Caco-2 (cell line): ENCODE results near the gene MILR1. TPM values are rescaled to one million over a fixed set of nuclear protein-coding genes. Genes with fewer than 3 reads are reported as not detected.
"Not testable (repeated sequence)": the region's sequence is repeated elsewhere in the genome, so short reads cannot be mapped to it uniquely, and the experiment has no call there.

Source experiments
- BruUV-seq: library from RNA; stranded (reverse); fragments of 400-500 nt; replicated peaks from 2 replicates; lab custom pipeline; 2021; lab: Mats Ljungman, UMichigan
- CTCF ChIA-PET: fragments of 300-600 bp; sonication (Branson Sonifier 250); formaldehyde crosslinking; loops from one replicate; lab custom pipeline; 2022; ENCODE audit warnings: antibody characterized with exemption; lab: Charles Lee
- POLR2A ChIA-PET: fragments of 300-600 bp; sonication (Branson Sonifier 250); formaldehyde crosslinking; loops from one replicate; lab custom pipeline; 2022; ENCODE audit warnings: antibody characterized with exemption; lab: Charles Lee
- DNase-seq, 2 experiments: peaks; one replicate each; pipeline versions ENCODE4 v3.0.0 to v3.0.0-alpha.2; 2020 to 2022
- H3K27me3 ChIP-seq: replicated peaks from 2 replicates; pipeline ENCODE4 v1.6.0; 2011; ENCODE audit warnings: low read length; ENCODE audit not compliant: control insufficient read depth, insufficient read depth
- H3K36me3 ChIP-seq: 2 replicates; pipeline ENCODE4 v1.5.1; 2011; ENCODE audit warnings: low read length; ENCODE audit not compliant: control insufficient read depth, insufficient read depth
- H3K4me1 ChIP-seq: fragments of 250-450 bp; sonication (Bioruptor Pico); 2 replicates; pipeline ENCODE4 v1.5.1; 2020; ENCODE audit warnings: mild to moderate bottlenecking
- H3K4me3 ChIP-seq: 2 replicates; pipeline ENCODE4 v1.5.1; 2011; ENCODE audit warnings: low read depth, mild to moderate bottlenecking, control low read depth, low read length
- H3K9me3 ChIP-seq: fragments of 250-450 bp; sonication (Bioruptor Pico); 2 replicates; pipeline ENCODE4 v1.5.1; 2020; ENCODE audit warnings: mild to moderate bottlenecking, moderate library complexity
- H3K27ac Mint-ChIP-seq: one replicate; pipeline ENCODE4 v1.8.0; 2022; ENCODE audit warnings: mixed read lengths; ENCODE audit not compliant: unreplicated experiment
- H3K27me3 Mint-ChIP-seq: one replicate; pipeline ENCODE4 v1.8.0; 2022; ENCODE audit warnings: mixed read lengths; ENCODE audit not compliant: insufficient read depth, unreplicated experiment
- H3K36me3 Mint-ChIP-seq: one replicate; pipeline ENCODE4 v1.8.0; 2022; ENCODE audit warnings: mild to moderate bottlenecking, mixed read lengths; ENCODE audit not compliant: insufficient read depth, unreplicated experiment
- H3K4me1 Mint-ChIP-seq: one replicate; pipeline ENCODE4 v1.8.0; 2022; ENCODE audit warnings: low read depth, mixed read lengths; ENCODE audit not compliant: unreplicated experiment
- H3K4me3 Mint-ChIP-seq: one replicate; pipeline ENCODE4 v1.8.0; 2022; ENCODE audit warnings: mild to moderate bottlenecking, moderate library complexity, mixed read lengths; ENCODE audit not compliant: unreplicated experiment
- H3K9me3 Mint-ChIP-seq: one replicate; pipeline ENCODE4 v1.8.0; 2022; ENCODE audit warnings: mixed read lengths; ENCODE audit not compliant: unreplicated experiment
- intact Hi-C: fragments of 100-400 bp; cut with micrococcal nuclease; formaldehyde crosslinking; loops from one replicate; pipeline ENCODE4 v1.10.0; 2022; ENCODE audit not compliant: unreplicated experiment
- total RNA-seq: library from RNA; stranded (reverse); gene quantifications from 2 replicates; pipeline ENCODE4 v1.2.3, GENCODE V29; 2022
- TF ChIP-seq, protein P1 (sequence below), 2 experiments: fragments of 200-600 bp in 1 of 2; IDR thresholded peaks; 1 replicate in 1 of 2; 2 replicates in 1 of 2; pipeline versions ENCODE4 v1.5.1 to v1.8.0; 2011 to 2022; ENCODE audit warnings: antibody characterized with exemption in 1 of 2, control low read depth in 1 of 2, inconsistent platforms in 1 of 2, low read depth in 1 of 2, low read length in 1 of 2, mild to moderate bottlenecking in 1 of 2, moderate library complexity in 1 of 2; ENCODE audit not compliant: insufficient read depth in 1 of 2, severe bottlenecking in 1 of 2, unreplicated experiment in 1 of 2

MILR1 gene
- total RNA-seq, 1 experiment from 2014 or later: not detected

DNA sequence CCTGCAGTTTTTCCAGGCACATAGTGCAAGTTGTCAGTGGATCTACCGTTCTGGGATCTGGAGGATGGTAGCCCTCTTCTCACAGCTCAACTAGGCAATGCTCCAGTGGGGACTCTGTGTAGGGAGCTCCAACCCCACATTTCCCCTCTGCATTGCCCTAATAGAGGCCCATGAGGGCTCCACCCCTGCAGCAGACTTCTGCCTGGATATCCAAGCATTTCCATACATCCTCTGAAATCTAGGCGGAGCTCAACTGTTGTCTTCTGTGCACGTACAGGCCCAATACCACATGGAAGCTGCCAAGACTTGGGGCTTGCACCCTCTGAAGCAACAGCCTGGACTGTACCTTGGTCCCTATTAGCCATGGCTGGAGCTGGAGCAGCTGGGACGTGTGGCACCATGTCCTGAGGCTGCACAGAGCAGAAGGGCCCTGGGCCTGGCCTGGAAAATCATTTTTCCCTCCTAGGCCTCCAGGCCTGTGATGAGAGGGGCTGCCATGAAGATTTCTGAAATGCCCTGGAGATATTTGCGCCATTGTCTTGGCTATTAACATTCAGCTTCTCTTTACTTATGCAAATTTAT, 10.9 kb upstream of the MILR1 start:
- peaks cover 29% of the 10 kb centered on the region for H3K9me3 ChIP-seq
- no peaks in the 10 kb centered on the region for H3K4me1 ChIP-seq
- no peaks in the 10 kb centered on the region for H3K36me3 ChIP-seq
- Mint-ChIP-seq H3K4me3 (no peak overlapping the region), H3K9me3 (peaks cover 25% of the 10 kb centered on the region), H3K4me1 (peaks cover 6% of the 10 kb centered on the region), H3K36me3 (no peaks in the 10 kb centered on the region), H3K27ac (no peak overlapping the region), H3K27me3 (no peaks in the 10 kb centered on the region)
- TF ChIP-seq, protein P1, sequence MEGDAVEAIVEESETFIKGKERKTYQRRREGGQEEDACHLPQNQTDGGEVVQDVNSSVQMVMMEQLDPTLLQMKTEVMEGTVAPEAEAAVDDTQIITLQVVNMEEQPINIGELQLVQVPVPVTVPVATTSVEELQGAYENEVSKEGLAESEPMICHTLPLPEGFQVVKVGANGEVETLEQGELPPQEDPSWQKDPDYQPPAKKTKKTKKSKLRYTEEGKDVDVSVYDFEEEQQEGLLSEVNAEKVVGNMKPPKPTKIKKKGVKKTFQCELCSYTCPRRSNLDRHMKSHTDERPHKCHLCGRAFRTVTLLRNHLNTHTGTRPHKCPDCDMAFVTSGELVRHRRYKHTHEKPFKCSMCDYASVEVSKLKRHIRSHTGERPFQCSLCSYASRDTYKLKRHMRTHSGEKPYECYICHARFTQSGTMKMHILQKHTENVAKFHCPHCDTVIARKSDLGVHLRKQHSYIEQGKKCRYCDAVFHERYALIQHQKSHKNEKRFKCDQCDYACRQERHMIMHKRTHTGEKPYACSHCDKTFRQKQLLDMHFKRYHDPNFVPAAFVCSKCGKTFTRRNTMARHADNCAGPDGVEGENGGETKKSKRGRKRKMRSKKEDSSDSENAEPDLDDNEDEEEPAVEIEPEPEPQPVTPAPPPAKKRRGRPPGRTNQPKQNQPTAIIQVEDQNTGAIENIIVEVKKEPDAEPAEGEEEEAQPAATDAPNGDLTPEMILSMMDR (IDR thresholded peaks at IDR 0.05; ENCODE audit: insufficient read depth in 1 of 2, low read depth in 1 of 2, low read length in 1 of 2, severe bottlenecking in 1 of 2, unreplicated experiment in 1 of 2): no peak
- ChIA-PET POLR2A (no interaction called here), CTCF (no interaction called here)
- no peak for DNase-seq
- H3K27me3 ChIP-seq: no peaks in the 10 kb centered on the region; the same call in 1 of the 2 replicates
- no TSS peak for BruUV-seq
- no peak overlapping the region for H3K4me3 ChIP-seq
- intact Hi-C loops: no loop called here

DNA sequence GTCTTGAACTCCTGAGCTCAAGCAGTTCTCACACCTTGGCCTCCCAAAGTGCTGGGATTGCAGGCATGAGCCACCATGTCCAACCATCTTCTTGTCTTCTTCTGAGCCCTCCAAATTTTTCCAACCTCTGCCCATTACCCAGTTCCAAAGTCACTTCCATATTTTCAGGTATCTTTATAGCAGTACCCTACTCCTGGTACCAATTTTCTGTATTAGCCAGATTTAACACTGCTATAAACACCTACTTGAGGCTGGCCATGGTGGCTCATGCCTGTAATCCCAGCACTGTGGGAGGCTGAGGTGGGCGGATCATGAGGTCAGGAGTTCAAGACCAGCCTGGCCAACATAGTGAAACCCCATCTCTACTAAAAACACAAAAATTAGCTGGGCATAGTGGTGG, 9.4 kb upstream of the MILR1 start:
- BruUV-seq, H3K27ac Mint-ChIP-seq, H3K36me3 Mint-ChIP-seq, H3K4me1 ChIP-seq, H3K36me3 ChIP-seq, intact Hi-C loops, H3K27me3 Mint-ChIP-seq, H3K4me3 Mint-ChIP-seq, H3K4me3 ChIP-seq, H3K27me3 ChIP-seq, H3K4me1 Mint-ChIP-seq, CTCF ChIA-PET, DNase-seq, POLR2A ChIA-PET: not testable (repeated sequence)
- peaks cover 25% of the 10 kb centered on the region for H3K9me3 Mint-ChIP-seq
- peaks cover 29% of the 10 kb centered on the region for H3K9me3 ChIP-seq

DNA sequence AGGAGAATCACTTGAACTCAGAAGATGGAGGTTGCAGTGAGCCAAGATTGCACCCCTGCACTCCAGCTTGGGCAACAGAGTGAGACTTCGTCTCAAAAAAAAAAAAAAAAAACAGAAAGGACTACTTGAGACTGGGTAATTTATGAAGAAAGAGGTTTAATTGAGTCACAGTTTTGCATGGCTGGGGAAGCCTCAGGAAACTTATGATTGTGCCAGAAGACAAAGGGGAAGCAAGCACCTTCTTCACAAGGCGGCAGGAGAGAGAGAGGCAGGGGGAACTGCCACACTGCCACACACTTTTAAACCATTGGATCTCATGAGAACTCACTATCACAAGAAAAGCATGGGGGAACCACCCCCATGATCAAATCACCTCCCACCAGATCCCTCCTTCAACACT, 9.0 kb upstream of the MILR1 start:
- no peaks in the 10 kb centered on the region; the same call in 1 of the 2 replicates for H3K27me3 ChIP-seq
- H3K36me3 ChIP-seq: no peaks in the 10 kb centered on the region
- ChIA-PET CTCF (no interaction called here), POLR2A (no interaction called here)
- Mint-ChIP-seq H3K9me3 (peaks cover 25% of the 10 kb centered on the region), H3K27ac (no peak overlapping the region), H3K4me1 (peaks cover 6% of the 10 kb centered on the region), H3K27me3 (no peaks in the 10 kb centered on the region), H3K36me3 (no peaks in the 10 kb centered on the region), H3K4me3 (no peak overlapping the region)
- no peak overlapping the region for H3K4me3 ChIP-seq
- H3K9me3 ChIP-seq: peaks cover 29% of the 10 kb centered on the region
- no peak for DNase-seq
- no peaks in the 10 kb centered on the region for H3K4me1 ChIP-seq
- intact Hi-C loops: no loop called here
- TF ChIP-seq, protein P1 (IDR thresholded peaks at IDR 0.05; ENCODE audit: insufficient read depth in 1 of 2, low read depth in 1 of 2, low read length in 1 of 2, severe bottlenecking in 1 of 2, unreplicated experiment in 1 of 2): no peak
- no TSS peak for BruUV-seq
